HG03066 (cell line): ENCODE measurements around the gene DDIT4.
A peak's percentile ranks its signal among the peaks of the same experiment; 100 is the strongest.
"Not testable (repeated sequence)": the region's sequence is repeated elsewhere in the genome, so short reads cannot be mapped to it uniquely, and the experiment has no call there.

Source experiments
- ATAC-seq: cut with Tn5 transposase; IDR thresholded peaks from one replicate; pipeline ENCODE4 v1.9.1; 2021; ENCODE audit warnings: low read depth; ENCODE audit not compliant: unreplicated experiment

Gene DDIT4

GRCh38 chr10:72285972-72286521 lies 12.3 kb downstream of the DDIT4 start:
- no peak for ATAC-seq

- ATAC-seq, result no peak
These were observed 17.4 kb downstream of the DDIT4 start for GRCh38 chr10:72291019-72291532.

GRCh38 chr10:72292223-72292691 lies 18.5 kb downstream of the DDIT4 start:
- no peak for ATAC-seq

- ATAC-seq, result no peak
These were observed 21.7 kb downstream of the DDIT4 start for GRCh38 chr10:72295330-72295910.

- ATAC-seq, result not testable (repeated sequence)
These were observed 23.1 kb downstream of the DDIT4 start for GRCh38 chr10:72296829-72297280.

GRCh38 chr10:72297281-72297804 lies 23.6 kb downstream of the DDIT4 start:
- peak; percentile 50 for ATAC-seq

- peak; percentile 78 for ATAC-seq
These were observed 24.3 kb downstream of the DDIT4 start for GRCh38 chr10:72297805-72298591.

- ATAC-seq, result no peak
These were observed 25.1 kb downstream of the DDIT4 start for GRCh38 chr10:72298592-72299519.

GRCh38 chr10:72303424-72304128 lies 29.9 kb downstream of the DDIT4 start:
- no peak for ATAC-seq

GRCh38 chr10:72306215-72306760 lies 32.6 kb downstream of the DDIT4 start:
- ATAC-seq, result no peak

GRCh38 chr10:72307711-72308110 lies 34.0 kb downstream of the DDIT4 start:
- ATAC-seq, result not testable (repeated sequence)

GRCh38 chr10:72308320-72308987 lies 34.7 kb downstream of the DDIT4 start:
- ATAC-seq, result no peak

- ATAC-seq, result no peak
These were observed 35.8 kb downstream of the DDIT4 start for GRCh38 chr10:72309290-72310240.

GRCh38 chr10:72310241-72310633 lies 36.5 kb downstream of the DDIT4 start:
- no peak for ATAC-seq

- ATAC-seq, result no peak
These were observed 36.9 kb downstream of the DDIT4 start for GRCh38 chr10:72310636-72311035.

GRCh38 chr10:72311667-72312066 lies 37.9 kb downstream of the DDIT4 start:
- no peak for ATAC-seq

GRCh38 chr10:72312865-72313391 lies 39.2 kb downstream of the DDIT4 start:
- no peak for ATAC-seq
